ENCODE results near the gene USP40.

USP40 gene

GRCh38 chr2:233464531-233465240 lies 101.9 kb downstream of the USP40 start:
- TF ChIP-seq, protein P1, sequence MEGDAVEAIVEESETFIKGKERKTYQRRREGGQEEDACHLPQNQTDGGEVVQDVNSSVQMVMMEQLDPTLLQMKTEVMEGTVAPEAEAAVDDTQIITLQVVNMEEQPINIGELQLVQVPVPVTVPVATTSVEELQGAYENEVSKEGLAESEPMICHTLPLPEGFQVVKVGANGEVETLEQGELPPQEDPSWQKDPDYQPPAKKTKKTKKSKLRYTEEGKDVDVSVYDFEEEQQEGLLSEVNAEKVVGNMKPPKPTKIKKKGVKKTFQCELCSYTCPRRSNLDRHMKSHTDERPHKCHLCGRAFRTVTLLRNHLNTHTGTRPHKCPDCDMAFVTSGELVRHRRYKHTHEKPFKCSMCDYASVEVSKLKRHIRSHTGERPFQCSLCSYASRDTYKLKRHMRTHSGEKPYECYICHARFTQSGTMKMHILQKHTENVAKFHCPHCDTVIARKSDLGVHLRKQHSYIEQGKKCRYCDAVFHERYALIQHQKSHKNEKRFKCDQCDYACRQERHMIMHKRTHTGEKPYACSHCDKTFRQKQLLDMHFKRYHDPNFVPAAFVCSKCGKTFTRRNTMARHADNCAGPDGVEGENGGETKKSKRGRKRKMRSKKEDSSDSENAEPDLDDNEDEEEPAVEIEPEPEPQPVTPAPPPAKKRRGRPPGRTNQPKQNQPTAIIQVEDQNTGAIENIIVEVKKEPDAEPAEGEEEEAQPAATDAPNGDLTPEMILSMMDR (IDR thresholded peaks at IDR 0.05; ENCODE audit: low read length, missing control alignments): no peak

DNA sequence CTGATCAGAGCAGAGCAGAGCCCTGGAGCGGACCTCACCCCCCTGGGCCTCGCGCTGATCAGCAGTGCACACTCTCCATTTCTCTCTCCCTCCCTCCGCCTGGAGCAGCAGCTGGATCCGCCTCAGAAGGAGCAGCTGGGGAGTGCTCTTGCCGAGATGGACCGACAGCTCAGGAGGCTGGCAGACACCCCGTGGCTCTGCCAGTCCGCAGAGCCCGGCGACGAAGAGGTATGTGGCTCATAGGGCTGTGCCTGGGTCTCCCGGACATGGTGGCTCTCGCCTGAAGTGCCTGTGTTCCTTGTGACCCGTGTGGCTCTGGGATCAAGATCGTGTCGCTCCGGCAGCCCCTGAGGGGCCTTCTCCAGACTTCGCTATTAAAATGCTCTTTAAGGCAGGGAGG lies 102.5 kb downstream of the USP40 start:
- TF ChIP-seq, protein P1 (IDR thresholded peaks at IDR 0.05; ENCODE audit: low read length, missing control alignments): no peak
- DNase-seq (ENCODE audit: low read depth): no peak
- H3K4me3 ChIP-seq (replicated peaks; ENCODE audit: low read depth, low read length): no peak overlapping the region

More at GRCh38 chr2:233464531-233465240, 101.9 kb downstream of the USP40 start:
- DNase-seq (ENCODE audit: low read depth): no peak
- no peak overlapping the region for H3K4me3 ChIP-seq (replicated peaks; ENCODE audit: low read depth, low read length)

DNA sequence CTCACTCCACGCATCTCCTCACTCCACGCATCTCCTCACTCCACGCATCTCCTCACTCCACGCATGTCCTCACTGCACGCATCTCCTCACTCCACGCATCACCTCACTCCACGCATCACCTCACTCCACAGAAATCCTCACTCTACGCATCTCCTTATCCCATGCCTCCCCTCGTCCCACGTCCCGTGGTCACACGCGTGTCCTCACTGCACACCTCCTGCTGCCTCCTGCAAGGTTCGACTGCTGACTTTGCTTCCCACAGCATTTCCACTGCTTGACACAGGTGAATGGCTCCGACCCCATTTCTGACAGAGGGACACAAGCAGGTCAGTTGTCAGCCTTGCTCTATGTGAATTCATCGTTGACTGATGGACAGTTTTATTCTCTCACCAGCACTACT lies 103.0 kb downstream of the USP40 start:
- DNase-seq (ENCODE audit: low read depth): no peak
- no peak overlapping the region for H3K4me3 ChIP-seq (replicated peaks; ENCODE audit: low read depth, low read length)
- TF ChIP-seq, protein P1 (IDR thresholded peaks at IDR 0.05; ENCODE audit: low read length, missing control alignments): no peak

- TF ChIP-seq, protein P1 (IDR thresholded peaks at IDR 0.05; ENCODE audit: low read length, missing control alignments): no peak
- H3K4me3 ChIP-seq (replicated peaks; ENCODE audit: low read depth, low read length): no peak overlapping the region
- no peak for DNase-seq (ENCODE audit: low read depth)
These were observed 103.6 kb downstream of the USP40 start for GRCh38 chr2:233462826-233463470.

GRCh38 chr2:233462202-233462785 lies 104.3 kb downstream of the USP40 start:
- DNase-seq (ENCODE audit: low read depth): no peak
- H3K4me3 ChIP-seq (replicated peaks; ENCODE audit: low read depth, low read length): no peak overlapping the region
- TF ChIP-seq, protein P1 (IDR thresholded peaks at IDR 0.05; ENCODE audit: low read length, missing control alignments): no peak

GRCh38 chr2:233461481-233461891 lies 105.1 kb downstream of the USP40 start:
- DNase-seq (ENCODE audit: low read depth): no peak
- H3K4me3 ChIP-seq (replicated peaks; ENCODE audit: low read depth, low read length): no peak overlapping the region
- TF ChIP-seq, protein P1 (IDR thresholded peaks at IDR 0.05; ENCODE audit: low read length, missing control alignments): no peak

Measured in fibroblast of pulmonary artery (primary cell).